Smooth muscle cell (in vitro differentiated cells): ENCODE results near the gene SOX12. TPM values are rescaled to one million over a fixed set of nuclear protein-coding genes. Genes with fewer than 3 reads are reported as not detected.

Experiments used
- DNase-seq: peaks from one replicate; lab custom pipeline; 2025; ENCODE audit not compliant: unreplicated experiment; lab: John Stamatoyannopoulos, UW
- H2AFZ ChIP-seq: fragments of 200-600 bp; sonication (generic); 2 replicates; pipeline ENCODE4 v1.6.0; 2016; ENCODE audit warnings: antibody characterized with exemption, low read depth, mild to moderate bottlenecking
- H3F3A ChIP-seq: fragments of 200-600 bp; sonication (generic); 2 replicates; pipeline ENCODE4 v1.6.0; 2017; ENCODE audit warnings: antibody characterized with exemption, low read depth
- H3K27ac ChIP-seq: fragments of 200-600 bp; sonication (generic); 2 replicates; pipeline ENCODE4 v1.5.1; 2016; ENCODE audit warnings: low read depth, mild to moderate bottlenecking
- H3K27me3 ChIP-seq: fragments of 200-600 bp; sonication (generic); 2 replicates; pipeline ENCODE4 v1.6.1; 2016; ENCODE audit warnings: low read depth, mild to moderate bottlenecking
- H3K36me3 ChIP-seq: fragments of 200-600 bp; sonication (generic); 2 replicates; pipeline ENCODE4 v1.5.1; 2016; ENCODE audit warnings: low read depth
- H3K4me1 ChIP-seq: fragments of 200-600 bp; sonication (generic); 2 replicates; pipeline ENCODE4 v1.5.1; 2016; ENCODE audit warnings: low read depth
- H3K4me2 ChIP-seq: fragments of 200-600 bp; sonication (generic); 2 replicates; pipeline ENCODE4 v1.6.0; 2016; ENCODE audit warnings: mild to moderate bottlenecking
- H3K4me3 ChIP-seq: fragments of 200-600 bp; sonication (generic); 2 replicates; pipeline ENCODE4 v1.5.1; 2016; ENCODE audit warnings: mild to moderate bottlenecking
- H3K79me2 ChIP-seq: fragments of 200-600 bp; sonication (generic); 2 replicates; pipeline ENCODE4 v1.6.0; 2016; ENCODE audit warnings: low read depth, mild to moderate bottlenecking
- H3K9ac ChIP-seq: fragments of 200-600 bp; sonication (generic); 2 replicates; pipeline ENCODE4 v1.6.0; 2016; ENCODE audit warnings: low read depth
- H3K9me3 ChIP-seq: fragments of 200-600 bp; sonication (generic); replicated peaks from 2 replicates; pipeline ENCODE4 v1.5.1; 2016; ENCODE audit warnings: low read depth
- H4K20me1 ChIP-seq: fragments of 200-600 bp; sonication (generic); 2 replicates; pipeline ENCODE4 v1.6.0; 2016; ENCODE audit warnings: low read depth
- CTCF ChIP-seq: fragments of 200-600 bp; sonication (generic); IDR thresholded peaks from 2 replicates; pipeline ENCODE4 v1.5.1; 2017; ENCODE audit warnings: borderline replicate concordance, mild to moderate bottlenecking, antibody characterized with exemption; ENCODE audit not compliant: insufficient read depth, poor library complexity, severe bottlenecking
- WGBS: methylation state at CpG from one replicate; pipeline ENCODE4 v1.1.7; 2016; ENCODE audit warnings: low lambda C conversion rate; 5-methylcytosine and 5-hydroxymethylcytosine counted together
- polyA plus RNA-seq: library from polyadenylated mRNA; unstranded; fragments of >200 nt; fragmentation: Nextera tagmentation; extraction: Ambion mirVana; gene quantifications from 2 replicates; pipeline ENCODE4 v1.2.1, GENCODE V29; 2016
- total RNA-seq: library from RNA; depleted of rRNA; stranded (reverse); fragments of >200 nt; gene quantifications from 2 replicates; pipeline ENCODE4 v1.2.3, GENCODE V29; 2014

Gene SOX12
- total and polyA plus RNA-seq, 2 experiments from 2014 or later = 7.1 to 17.7 TPM

- no peak for DNase-seq
- peaks cover 39% of the 10 kb centered on the region for H3K4me1 ChIP-seq
- 21% methylated on average over 10 of the region's 10 CpGs for WGBS
- H3K4me3 ChIP-seq = peak overlapping the region; percentile 89
- H3K27me3 ChIP-seq = no peaks in the 10 kb centered on the region
- H3K9me3 ChIP-seq = no peaks in the 10 kb centered on the region
- peaks cover 24% of the 10 kb centered on the region for H3F3A ChIP-seq
- peaks cover 42% of the 10 kb centered on the region for H3K79me2 ChIP-seq
- H3K4me2 ChIP-seq = peak overlapping the region; percentile 94
- no peak overlapping the region for H3K9ac ChIP-seq
- peaks cover 38% of the 10 kb centered on the region for H4K20me1 ChIP-seq
- H3K27ac ChIP-seq = peak overlapping the region; percentile 93
- H3K36me3 ChIP-seq = no peaks in the 10 kb centered on the region
- no peak for TF ChIP-seq CTCF
- H2AFZ ChIP-seq = no peak overlapping the region
Measured at GRCh38 chr20:300345-300990, 24.9 kb upstream of the SOX12 start.

- H3K36me3 ChIP-seq = no peaks in the 10 kb centered on the region
- H3K27ac ChIP-seq = peak overlapping the region; percentile 93
- H3K79me2 ChIP-seq = peaks cover 36% of the 10 kb centered on the region
- H3K9ac ChIP-seq = no peak overlapping the region
- H3F3A ChIP-seq = peaks cover 20% of the 10 kb centered on the region
- 35% methylated on average over 13 of the region's 13 CpGs for WGBS
- DNase-seq = no peak
- H4K20me1 ChIP-seq = peaks cover 38% of the 10 kb centered on the region
- peaks cover 34% of the 10 kb centered on the region for H3K4me1 ChIP-seq
- no peak for TF ChIP-seq CTCF
- no peaks in the 10 kb centered on the region for H3K9me3 ChIP-seq
- no peaks in the 10 kb centered on the region for H3K27me3 ChIP-seq
- peak overlapping the region; percentile 94 for H3K4me2 ChIP-seq
- no peak overlapping the region for H2AFZ ChIP-seq
- H3K4me3 ChIP-seq = no peak overlapping the region
Measured at GRCh38 chr20:301886-302848, 23.2 kb upstream of the SOX12 start.

GRCh38 chr20:305745-306144 is 19.6 kb upstream of the SOX12 start:
- peaks cover 34% of the 10 kb centered on the region for H3K4me1 ChIP-seq
- H3K27me3 ChIP-seq = no peaks in the 10 kb centered on the region
- H3K4me3 ChIP-seq = no peak overlapping the region
- no peaks in the 10 kb centered on the region for H3K36me3 ChIP-seq
- no peak overlapping the region for H3K27ac ChIP-seq
- H4K20me1 ChIP-seq = peaks cover 11% of the 10 kb centered on the region
- H3K79me2 ChIP-seq = peaks cover 4% of the 10 kb centered on the region
- no peak overlapping the region for H3K9ac ChIP-seq
- H2AFZ ChIP-seq = no peak overlapping the region
- DNase-seq = no peak
- no peaks in the 10 kb centered on the region for H3K9me3 ChIP-seq
- no peak overlapping the region for H3K4me2 ChIP-seq
- peaks cover 20% of the 10 kb centered on the region for H3F3A ChIP-seq
- TF ChIP-seq CTCF = no peak
- WGBS = 81% methylated on average over 11 of the region's 11 CpGs
